Hepatocyte (in vitro differentiated cells): Measurements from ENCODE around the gene STN1. TPM values are rescaled to one million over a fixed set of nuclear protein-coding genes. Genes with fewer than 3 reads are reported as not detected.
A peak's percentile ranks its signal among the peaks of the same experiment; 100 is the strongest.

Source experiments
- DNase-seq: peaks from one replicate; pipeline ENCODE4 v3.0.0-alpha.2; 2016; ENCODE audit warnings: low spot score
- H2AFZ ChIP-seq: fragments of 200-600 bp; sonication (generic); 2 replicates; pipeline ENCODE4 v1.6.0; 2016; ENCODE audit warnings: antibody characterized with exemption, mild to moderate bottlenecking
- H3K27ac ChIP-seq: fragments of 200-600 bp; sonication (generic); 2 replicates; pipeline ENCODE4 v1.5.1; 2016; ENCODE audit warnings: mild to moderate bottlenecking
- H3K27me3 ChIP-seq: fragments of 200-600 bp; sonication (generic); 2 replicates; pipeline ENCODE4 v1.6.1; 2016
- H3K36me3 ChIP-seq: fragments of 200-600 bp; sonication (generic); replicated peaks from 2 replicates; pipeline ENCODE4 v1.5.1; 2016; ENCODE audit warnings: low read depth; ENCODE audit not compliant: insufficient read depth
- H3K4me1 ChIP-seq: fragments of 200-600 bp; sonication (generic); 2 replicates; pipeline ENCODE4 v1.5.1; 2016; ENCODE audit warnings: mild to moderate bottlenecking, moderate library complexity; ENCODE audit not compliant: insufficient read depth
- H3K4me2 ChIP-seq: fragments of 200-600 bp; sonication (generic); 2 replicates; pipeline ENCODE4 v1.6.0; 2016
- H3K4me3 ChIP-seq: fragments of 200-600 bp; sonication (generic); 2 replicates; pipeline ENCODE4 v1.5.1; 2016; ENCODE audit warnings: mild to moderate bottlenecking
- H3K79me2 ChIP-seq: fragments of 200-600 bp; sonication (generic); 2 replicates; pipeline ENCODE4 v1.6.0; 2017; ENCODE audit warnings: mild to moderate bottlenecking
- H3K9me2 ChIP-seq: fragments of 200-600 bp; sonication (generic); replicated peaks from 2 replicates; pipeline ENCODE4 v1.6.0; 2017; ENCODE audit warnings: mild to moderate bottlenecking; ENCODE audit not compliant: insufficient read depth
- H3K9me3 ChIP-seq: fragments of 200-600 bp; sonication (generic); 2 replicates; pipeline ENCODE4 v1.5.1; 2016; ENCODE audit warnings: low read depth, mild to moderate bottlenecking
- H4K20me1 ChIP-seq: fragments of 200-600 bp; sonication (generic); 2 replicates; pipeline ENCODE4 v1.6.0; 2016; ENCODE audit warnings: mild to moderate bottlenecking; ENCODE audit not compliant: insufficient read depth, poor library complexity, severe bottlenecking
- EZH2 ChIP-seq: fragments of 200-600 bp; sonication (generic); IDR thresholded peaks from 2 replicates; pipeline ENCODE4 v1.6.1; 2016; ENCODE audit warnings: antibody characterized with exemption, mild to moderate bottlenecking, borderline replicate concordance
- EZH2phosphoT487 ChIP-seq: fragments of 200-600 bp; sonication (generic); IDR thresholded peaks from one replicate; pipeline ENCODE4 v1.6.1; 2018; ENCODE audit warnings: antibody characterized with exemption, mild to moderate bottlenecking, low read depth, moderate library complexity; ENCODE audit not compliant: unreplicated experiment, severe bottlenecking
- WGBS: methylation state at CpG from one replicate; pipeline ENCODE4 v1.1.6; 2016; ENCODE audit warnings: low lambda C conversion rate; ENCODE audit errors: missing lambda C conversion rate; 5-methylcytosine and 5-hydroxymethylcytosine counted together
- polyA plus RNA-seq: library from polyadenylated mRNA; unstranded; fragments of >200 nt; fragmentation: Nextera tagmentation; extraction: Ambion mirVana; gene quantifications from 2 replicates; pipeline ENCODE4 v1.2.1, GENCODE V29; 2016
- total RNA-seq: library from RNA; depleted of rRNA; stranded (reverse); fragments of >200 nt; gene quantifications from 2 replicates; pipeline ENCODE4 v1.2.3, GENCODE V29; 2014
- TF ChIP-seq, protein P1 (sequence below): fragments of 200-600 bp; sonication (generic); IDR thresholded peaks from 2 replicates; pipeline ENCODE4 v1.5.1; 2016; ENCODE audit warnings: antibody characterized with exemption, mild to moderate bottlenecking; ENCODE audit not compliant: poor library complexity

STN1 gene
- total and polyA plus RNA-seq, 2 experiments from 2014 or later, result 20.1 to 20.2 TPM

DNA sequence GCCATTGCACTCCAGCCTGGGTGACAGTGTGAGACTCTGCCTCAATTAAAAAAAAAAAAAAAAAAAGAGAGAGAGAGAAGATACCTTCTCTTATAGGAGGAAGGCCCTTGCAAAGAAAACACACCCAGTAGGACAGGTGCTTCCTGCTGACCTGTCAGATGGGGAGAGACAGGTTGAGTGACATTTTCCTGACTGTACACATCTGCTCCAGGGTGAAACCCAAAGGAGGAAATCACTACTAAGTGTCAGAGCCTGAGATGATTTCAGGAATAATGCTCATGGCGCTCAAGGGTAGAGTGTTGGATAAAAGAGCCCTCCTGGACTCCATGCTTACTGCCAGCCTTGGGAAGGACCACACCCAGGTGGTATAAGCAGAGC lies 1.7 kb upstream of the STN1 start:
- Histone ChIP-seq H3K79me2 (peaks cover 27% of the 10 kb centered on the region), H3K27ac (no peak overlapping the region), H3K27me3 (no peaks in the 10 kb centered on the region), H3K4me1 (peaks cover 31% of the 10 kb centered on the region), H4K20me1 (no peaks in the 10 kb centered on the region), H3K4me3 (no peak overlapping the region), H3K4me2 (no peak overlapping the region), H3K9me3 (no peaks in the 10 kb centered on the region), H3K9me2 (no peaks in the 10 kb centered on the region), H3K36me3 (no peaks in the 10 kb centered on the region), H2AFZ (no peak overlapping the region)
- 100% methylated on average over 1 of the region's 1 CpG for WGBS
- TF ChIP-seq, protein P1, sequence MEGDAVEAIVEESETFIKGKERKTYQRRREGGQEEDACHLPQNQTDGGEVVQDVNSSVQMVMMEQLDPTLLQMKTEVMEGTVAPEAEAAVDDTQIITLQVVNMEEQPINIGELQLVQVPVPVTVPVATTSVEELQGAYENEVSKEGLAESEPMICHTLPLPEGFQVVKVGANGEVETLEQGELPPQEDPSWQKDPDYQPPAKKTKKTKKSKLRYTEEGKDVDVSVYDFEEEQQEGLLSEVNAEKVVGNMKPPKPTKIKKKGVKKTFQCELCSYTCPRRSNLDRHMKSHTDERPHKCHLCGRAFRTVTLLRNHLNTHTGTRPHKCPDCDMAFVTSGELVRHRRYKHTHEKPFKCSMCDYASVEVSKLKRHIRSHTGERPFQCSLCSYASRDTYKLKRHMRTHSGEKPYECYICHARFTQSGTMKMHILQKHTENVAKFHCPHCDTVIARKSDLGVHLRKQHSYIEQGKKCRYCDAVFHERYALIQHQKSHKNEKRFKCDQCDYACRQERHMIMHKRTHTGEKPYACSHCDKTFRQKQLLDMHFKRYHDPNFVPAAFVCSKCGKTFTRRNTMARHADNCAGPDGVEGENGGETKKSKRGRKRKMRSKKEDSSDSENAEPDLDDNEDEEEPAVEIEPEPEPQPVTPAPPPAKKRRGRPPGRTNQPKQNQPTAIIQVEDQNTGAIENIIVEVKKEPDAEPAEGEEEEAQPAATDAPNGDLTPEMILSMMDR, result no peak
- TF ChIP-seq EZH2phosphoT487, result no peak
- TF ChIP-seq EZH2, result no peak
- no peak for DNase-seq

DNA sequence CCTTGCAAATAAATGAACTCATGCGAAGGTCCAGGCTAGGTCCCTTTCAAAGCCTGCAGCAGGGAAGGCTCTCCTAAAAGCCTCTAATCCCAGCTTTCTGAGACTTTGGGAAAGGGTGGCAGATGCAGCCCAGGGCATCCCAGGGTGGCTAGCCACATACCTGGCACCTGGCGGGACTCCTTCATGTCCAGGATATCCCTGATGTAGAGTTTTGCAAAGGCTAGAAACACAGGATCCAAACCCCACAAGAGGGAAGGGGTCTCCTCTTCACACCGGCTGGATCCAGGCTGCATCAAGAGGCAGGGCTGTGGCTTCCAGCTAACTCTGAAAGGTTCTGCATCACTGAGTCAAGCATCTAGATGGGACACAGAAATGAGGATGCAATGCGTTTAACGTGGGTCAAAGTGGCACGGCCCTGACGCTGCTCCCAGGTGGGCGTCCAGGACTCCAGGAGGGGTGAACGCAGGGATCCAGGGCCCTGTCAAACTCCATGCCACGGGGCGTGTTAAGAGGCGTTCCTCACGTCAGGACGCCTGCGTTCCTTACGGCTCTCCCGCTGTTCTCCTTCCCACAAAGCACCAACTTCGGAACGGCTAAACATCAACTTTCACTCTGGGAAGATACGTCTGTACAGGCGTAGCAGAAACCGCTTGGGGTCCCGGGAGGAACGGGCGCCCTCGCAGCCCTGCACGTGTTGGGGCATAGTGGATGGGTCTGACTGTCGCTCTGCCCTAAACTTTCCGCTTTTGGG lies 507 bp downstream of the STN1 start:
- TF ChIP-seq EZH2, result no peak
- TF ChIP-seq, protein P1, result no peak
- no peak for TF ChIP-seq EZH2phosphoT487

DNA sequence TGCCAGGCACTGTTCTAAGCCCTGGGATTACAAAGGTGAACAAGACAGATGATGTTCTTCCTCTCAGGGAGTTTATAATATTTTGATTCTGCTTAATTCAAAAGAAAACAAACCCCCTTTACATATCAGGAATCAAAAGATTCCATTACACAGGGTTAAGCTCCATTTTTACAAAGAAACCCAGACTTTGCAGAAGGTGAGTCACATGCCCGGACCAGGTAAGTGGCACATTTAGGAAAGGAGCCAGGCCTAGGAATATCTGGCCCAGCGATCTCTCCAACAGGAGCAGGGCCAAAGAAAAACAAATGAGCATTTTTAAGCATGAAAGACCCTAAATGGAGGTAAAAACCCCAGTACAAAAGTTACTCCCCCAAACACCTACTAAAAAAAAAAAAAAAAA lies 1.1 kb downstream of the STN1 start:
- peak overlapping the region; percentile 90 for H3K4me3 ChIP-seq
- H4K20me1 ChIP-seq, result no peaks in the 10 kb centered on the region

More for the DNA sequence above, 507 bp downstream of the STN1 start:
- Histone ChIP-seq H3K27ac (peak overlapping the region; percentile 98), H3K79me2 (peaks cover 30% of the 10 kb centered on the region), H3K4me2 (peak overlapping the region; percentile 94), H3K9me3 (no peaks in the 10 kb centered on the region), H3K36me3 (no peaks in the 10 kb centered on the region), H2AFZ (peak overlapping the region; percentile 97), H3K4me3 (peak overlapping the region; percentile 90), H4K20me1 (no peaks in the 10 kb centered on the region), H3K4me1 (peaks cover 27% of the 10 kb centered on the region), H3K9me2 (no peaks in the 10 kb centered on the region), H3K27me3 (no peaks in the 10 kb centered on the region)
- DNase-seq, result peak; percentile 62
- 7% methylated on average over 29 of the region's 29 CpGs for WGBS

More for the DNA sequence above, 1.1 kb downstream of the STN1 start:
- Histone ChIP-seq H3K9me3 (no peaks in the 10 kb centered on the region), H3K4me2 (peak overlapping the region; percentile 94), H3K79me2 (peaks cover 30% of the 10 kb centered on the region), H3K4me1 (peaks cover 27% of the 10 kb centered on the region), H3K27me3 (no peaks in the 10 kb centered on the region), H3K36me3 (no peaks in the 10 kb centered on the region), H3K9me2 (no peaks in the 10 kb centered on the region), H2AFZ (peak overlapping the region; percentile 97), H3K27ac (peak overlapping the region; percentile 98)
- TF ChIP-seq, protein P1, result no peak
- TF ChIP-seq EZH2 (no peak), EZH2phosphoT487 (no peak)
- DNase-seq, result no peak
- 67% methylated on average over 2 of the region's 2 CpGs for WGBS
